GM04504 (cell line): ENCODE results near the gene ECI2.
"Not testable (repeated sequence)": the region's sequence is repeated elsewhere in the genome, so short reads cannot be mapped to it uniquely, and the experiment has no call there.

ENCODE experiments used
- DNase-seq: peaks from one replicate; pipeline ENCODE4 v3.0.0-alpha.2; 2012; ENCODE audit warnings: low read depth

Gene ECI2

DNA sequence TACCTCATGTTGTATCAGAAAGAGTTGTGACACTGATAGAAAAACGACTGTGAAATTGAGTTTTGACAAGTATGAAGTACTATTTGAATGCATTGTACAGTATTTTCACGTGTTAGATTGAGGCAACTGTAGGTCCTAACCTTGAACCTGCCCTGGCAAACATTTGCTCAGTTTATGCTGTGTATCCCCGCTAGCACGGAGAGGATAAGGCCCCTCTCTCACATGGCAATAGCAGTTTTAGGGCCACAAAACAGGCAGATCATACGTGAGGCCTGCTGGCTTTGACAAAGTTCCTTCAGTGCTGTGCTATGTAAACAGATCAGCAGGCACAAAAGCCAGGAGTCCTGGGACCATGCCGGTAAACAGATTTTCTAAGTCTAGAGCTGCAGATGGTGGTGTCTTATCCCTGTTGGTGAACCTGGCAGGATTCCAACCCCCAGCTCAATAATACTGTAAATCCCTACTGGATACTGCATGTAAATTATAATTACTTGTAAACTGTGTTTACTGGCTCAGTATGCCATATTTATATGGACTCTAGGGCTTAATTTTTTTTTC is 32.6 kb downstream of the ECI2 start:
- no peak for DNase-seq

DNA sequence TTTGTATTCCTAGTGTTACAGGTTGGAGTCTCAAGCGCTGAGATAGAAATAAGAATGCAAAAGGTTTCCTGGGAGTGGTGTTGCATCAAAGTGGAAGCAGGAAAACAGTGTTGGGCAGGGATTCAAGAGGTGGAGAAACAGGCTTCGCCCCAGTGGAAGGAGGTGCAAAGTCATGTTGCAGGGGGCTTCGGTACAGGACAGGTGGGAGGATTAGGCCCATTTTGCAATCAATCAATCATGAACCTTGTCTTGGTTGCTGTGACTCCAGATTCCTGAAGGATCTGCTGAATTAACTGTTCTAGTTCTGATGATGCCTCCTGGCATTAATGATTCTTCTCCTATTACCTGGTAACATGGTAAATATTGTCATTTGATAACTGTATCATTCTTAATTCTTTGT is 34.1 kb downstream of the ECI2 start:
- no peak for DNase-seq

DNA sequence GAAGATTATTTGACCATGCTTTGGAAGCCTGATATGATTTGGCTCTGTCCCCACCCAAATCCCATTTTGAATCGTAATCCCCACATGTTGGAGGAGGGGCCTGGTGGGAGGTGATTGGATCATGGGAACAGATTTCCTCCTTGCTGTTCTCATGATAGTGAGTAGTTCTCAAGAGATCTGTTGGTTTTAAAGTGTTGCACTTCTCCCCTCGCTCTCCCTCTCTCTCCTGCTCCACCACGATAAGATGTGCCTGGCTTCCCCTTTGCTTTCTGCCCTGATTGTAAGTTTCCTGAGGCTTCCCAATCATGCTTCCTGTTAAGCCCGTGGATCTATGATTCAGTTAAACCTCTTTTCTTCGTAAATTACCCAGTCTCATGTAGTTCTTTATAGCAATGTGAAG is 34.7 kb downstream of the ECI2 start:
- DNase-seq: no peak

DNA sequence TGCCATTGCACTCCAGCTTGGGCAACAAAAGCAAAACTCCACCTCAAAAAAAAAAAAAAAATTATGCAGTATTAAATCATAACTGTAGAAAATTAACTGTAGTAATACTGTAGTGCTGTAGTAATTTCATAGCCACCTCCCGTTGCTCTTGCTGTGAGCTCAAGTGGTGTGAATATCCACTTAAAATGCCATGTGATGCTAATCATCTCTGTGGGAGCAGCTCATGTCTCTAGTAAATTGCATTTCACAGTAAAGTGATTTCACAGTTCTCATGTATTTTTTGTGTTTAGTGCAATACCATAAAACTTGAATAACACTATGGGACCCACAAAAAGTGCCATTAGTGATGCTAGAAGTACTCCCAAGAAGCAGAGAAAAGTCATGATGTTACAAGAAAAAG is 42.1 kb downstream of the ECI2 start:
- no peak for DNase-seq

DNA sequence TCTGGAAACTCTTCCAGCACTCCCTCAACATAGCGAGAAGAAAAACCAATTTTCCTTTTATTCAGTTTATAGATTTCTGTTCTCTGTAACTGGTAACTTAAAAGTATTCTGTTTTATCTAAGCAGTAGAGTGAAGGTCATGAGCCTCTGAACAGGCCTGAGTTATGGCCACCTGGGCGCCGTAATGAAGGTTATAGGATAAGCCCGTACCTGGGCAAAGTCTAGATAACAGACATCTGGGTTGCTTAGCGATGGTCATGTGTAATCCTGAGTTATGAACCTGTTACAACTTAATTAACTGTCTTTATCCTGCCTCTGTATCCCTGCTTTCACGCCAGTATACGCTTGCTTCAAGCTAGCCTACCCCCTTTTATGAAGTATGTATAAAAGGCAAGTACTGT is 43.4 kb downstream of the ECI2 start:
- no peak for DNase-seq

DNA sequence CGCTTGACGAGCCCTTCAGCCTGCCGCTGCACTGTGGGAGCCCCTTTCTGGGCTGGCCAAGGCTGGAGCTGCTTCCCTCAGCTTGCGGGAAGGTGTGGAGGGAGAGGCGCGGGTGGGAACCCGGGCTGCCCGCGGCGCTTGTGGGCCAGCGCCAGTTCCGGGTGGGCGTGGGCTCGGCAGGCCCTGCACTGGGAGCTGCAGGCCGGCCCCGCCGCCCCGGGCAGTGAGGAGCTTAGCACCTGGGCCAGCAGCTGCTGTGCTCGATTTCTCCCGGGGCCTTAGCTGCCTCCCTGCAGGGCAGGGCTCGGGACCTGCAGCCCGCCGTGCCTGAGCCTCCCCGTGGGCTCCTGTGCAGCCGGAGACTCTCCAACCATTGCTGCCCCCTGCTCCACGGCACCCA is 45.3 kb downstream of the ECI2 start:
- not testable (repeated sequence) for DNase-seq

DNA sequence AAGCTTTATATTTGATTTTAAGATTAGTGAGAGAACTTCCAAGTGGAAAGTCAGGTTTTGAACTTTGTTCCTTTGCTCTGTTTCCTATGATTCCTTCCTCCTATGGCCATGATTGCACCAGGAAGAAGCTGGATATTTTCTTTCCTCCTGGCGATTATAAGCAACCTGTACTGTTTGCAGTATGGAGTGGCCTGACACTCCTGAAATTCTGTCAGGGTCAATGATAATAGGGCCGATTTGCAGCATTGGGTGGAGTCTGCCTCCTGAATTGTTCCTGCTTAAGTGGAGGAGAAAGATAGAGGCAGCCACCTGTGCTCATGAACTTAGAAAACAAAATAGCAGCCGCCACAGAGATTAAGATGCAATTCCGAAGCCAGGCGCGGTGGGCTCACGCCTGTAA is 46.7 kb downstream of the ECI2 start:
- no peak for DNase-seq

DNA sequence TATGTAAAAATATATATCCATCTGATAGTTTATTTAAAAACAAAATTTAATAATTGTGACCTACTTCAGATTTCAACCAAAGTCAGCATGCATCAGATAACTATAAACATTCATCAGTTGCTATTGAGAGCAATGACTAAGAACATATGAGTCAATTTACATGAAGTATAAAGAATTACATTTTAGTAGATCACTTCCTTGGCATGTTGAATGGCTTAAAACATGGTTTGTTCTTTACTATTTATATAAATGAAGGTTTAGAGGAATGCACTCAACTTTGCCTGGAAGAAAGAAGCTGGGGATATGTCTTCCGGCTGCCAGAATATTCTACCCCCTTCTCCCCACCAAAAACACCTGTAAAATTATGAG is 50.1 kb downstream of the ECI2 start:
- no peak for DNase-seq

DNA sequence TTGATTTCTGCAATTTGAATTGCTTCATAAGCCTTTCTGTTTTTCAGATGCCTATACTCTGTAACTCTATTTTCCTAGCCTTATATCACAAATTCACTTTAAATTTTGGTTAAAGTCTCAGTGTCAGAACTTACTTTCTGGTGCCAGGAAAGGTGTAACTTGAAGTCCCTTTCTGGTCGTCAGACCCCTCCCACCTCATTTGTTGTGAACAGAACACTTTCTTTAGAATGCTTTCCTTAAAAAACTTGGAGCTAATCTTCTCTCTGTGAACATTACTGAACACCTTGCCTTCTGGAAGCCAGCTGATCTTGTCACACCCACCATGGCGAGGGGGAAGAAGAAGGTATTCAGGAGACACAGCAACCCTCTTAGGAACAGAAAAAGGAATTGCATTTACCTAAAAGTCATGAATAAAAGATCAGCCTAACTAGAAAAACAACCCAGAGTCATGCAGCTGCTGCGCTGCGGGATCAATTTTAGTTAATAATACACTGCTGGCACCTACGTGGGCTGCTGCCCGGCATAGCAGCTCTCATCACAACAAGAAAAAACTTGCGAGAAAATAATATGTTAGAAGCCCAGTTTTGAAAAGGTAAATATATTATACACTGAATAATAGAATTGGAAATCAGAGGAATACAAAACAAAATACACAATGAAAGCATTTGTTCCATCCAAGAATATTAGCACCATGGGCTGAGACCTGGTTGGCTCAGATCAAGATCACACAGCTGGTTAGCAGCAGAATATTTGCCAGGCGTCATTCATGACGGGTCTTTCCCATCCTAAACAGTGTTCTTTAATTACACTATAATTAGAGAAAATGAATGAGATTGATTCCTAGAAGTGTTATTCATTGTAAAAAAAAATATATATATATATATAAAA is 50.7 kb downstream of the ECI2 start:
- no peak for DNase-seq

DNA sequence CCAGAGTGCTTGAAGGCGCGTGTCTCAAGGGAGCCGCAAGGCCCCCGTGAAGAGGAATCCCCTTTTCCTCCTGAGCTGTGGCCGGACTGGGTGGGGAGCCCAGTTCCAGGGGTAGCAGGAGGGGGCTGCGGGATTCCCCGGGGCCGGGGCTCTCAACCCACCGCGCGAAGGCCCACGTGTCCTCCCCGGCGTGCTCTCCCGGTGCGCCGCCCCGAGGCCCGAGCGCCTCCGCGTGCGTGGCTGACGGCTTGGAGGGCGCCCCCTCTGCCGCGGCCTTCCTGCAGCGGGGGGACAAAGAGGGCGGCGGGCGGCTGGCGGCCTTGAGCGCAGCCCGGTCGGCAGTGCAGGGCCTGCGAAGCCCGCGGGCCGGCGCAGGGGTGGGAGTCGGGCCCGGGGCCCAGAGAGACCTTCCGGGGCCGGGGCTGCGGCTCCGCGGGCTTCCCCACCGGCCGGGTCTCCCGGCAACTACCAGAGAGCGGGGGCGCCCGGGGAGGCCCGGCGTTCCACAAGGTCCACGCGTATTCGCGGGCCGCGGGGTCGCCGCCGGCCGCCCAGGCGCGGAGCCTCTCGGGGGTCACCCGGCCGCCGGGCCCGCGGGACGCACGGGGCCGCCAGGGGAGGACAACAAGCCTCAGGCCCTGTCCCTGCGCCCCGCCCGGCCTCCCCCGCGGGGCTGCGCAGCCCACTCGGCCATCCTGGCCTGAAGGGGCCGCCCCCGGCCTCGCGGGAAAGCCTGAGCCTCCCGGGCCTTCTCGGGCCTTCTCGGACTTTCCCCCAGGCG is 56.5 kb downstream of the ECI2 start, which contains the start of gene FAM217A:
Gene FAM217A (minus strand): TSS at position 447 of the 781 bp plus-strand sequence. CDS start 1,723 bp downstream, outside the sequence.
- DNase-seq: no peak

DNA sequence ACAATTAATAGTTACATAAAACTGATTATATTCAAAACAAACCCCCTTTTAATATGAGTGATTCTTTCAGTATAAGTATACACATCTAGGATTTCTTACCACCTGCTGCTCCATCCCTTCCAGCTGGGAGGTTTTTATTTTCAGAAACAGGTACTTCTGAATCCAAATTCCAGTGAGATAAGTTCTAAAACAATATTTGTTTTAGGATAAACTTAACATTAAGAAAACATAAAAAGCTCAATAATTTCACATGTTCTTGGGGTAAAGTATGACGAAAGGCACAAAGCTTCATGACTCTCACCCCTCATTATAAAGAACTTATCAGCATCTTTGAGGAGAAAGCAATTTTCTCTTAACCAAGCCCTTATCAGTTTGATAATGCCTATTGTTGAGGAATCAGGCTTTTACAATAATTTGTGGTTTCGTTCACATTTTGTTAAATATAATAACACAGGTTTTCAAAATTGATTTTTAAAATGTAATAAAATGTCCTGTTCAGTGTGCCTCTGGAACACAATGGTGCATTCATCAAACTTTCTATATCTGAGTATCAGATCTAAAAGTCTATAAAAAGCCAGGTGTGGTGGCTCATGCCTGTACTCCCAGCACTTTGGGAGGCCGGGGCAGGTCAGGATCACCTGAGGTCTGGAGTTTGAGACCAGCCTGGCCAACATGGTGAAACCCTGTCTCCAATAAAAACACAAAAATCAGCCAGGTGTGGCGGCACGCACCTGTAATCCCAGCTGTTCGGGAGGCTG is 60.7 kb downstream of the ECI2 start:
- DNase-seq: no peak

DNA sequence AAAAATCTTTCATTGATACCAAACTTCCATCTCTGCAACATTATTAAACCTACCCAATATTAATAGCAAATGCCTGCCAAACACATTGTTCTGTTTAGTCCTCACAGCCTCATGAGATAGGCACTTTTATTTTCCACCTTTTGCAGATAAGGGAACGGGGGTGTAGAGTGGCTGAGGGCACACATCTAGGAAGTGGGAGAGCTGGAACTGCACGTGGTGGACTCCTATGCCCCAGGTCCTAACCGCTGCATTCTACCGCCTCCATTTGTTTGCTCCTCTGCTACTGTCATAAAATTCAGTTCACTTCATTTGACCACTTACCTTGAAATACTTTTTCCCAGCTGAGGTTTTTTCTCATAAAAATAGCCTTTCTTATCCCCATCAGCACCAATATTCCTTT is 64.0 kb downstream of the ECI2 start:
- DNase-seq: no peak

DNA sequence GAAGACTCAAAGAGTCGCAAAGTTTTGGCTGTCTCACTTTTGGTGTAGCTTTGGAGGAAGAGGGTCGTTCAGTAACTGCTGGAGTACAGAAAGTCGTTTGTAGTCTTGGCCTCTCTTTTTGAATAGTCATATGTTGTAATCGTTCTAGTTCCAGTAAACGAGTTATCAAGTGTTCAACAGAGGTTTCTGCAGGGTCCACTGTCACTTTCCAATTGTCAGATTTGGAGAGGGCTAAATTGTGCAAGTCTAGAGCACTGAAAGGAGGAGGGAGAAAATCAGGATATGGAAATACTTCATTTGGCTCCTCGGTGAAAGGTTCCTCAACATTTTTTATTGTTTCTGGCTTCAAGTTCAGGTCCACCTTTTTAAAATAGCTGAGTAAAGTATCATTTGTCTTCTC is 66.2 kb downstream of the ECI2 start:
- DNase-seq: no peak

DNA sequence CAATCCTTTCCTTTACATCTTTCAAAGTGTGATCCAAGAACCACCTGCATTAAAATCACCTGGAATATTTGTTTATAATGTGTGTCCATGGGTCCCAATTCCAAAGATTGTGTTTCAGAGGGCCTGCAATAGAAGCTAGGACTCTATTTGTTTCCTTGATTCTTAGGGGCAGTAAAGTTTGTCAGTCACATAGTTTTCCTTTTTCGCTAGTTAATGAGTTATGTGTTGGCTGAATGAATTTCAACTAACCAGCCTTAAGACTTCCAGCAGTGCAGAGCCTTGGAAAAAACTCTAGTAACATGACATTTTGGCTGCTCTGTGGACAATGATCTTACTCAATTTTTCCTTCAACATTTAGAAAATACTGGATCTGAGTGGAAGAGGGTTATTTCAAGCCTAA is 67.7 kb downstream of the ECI2 start:
- DNase-seq: no peak

DNA sequence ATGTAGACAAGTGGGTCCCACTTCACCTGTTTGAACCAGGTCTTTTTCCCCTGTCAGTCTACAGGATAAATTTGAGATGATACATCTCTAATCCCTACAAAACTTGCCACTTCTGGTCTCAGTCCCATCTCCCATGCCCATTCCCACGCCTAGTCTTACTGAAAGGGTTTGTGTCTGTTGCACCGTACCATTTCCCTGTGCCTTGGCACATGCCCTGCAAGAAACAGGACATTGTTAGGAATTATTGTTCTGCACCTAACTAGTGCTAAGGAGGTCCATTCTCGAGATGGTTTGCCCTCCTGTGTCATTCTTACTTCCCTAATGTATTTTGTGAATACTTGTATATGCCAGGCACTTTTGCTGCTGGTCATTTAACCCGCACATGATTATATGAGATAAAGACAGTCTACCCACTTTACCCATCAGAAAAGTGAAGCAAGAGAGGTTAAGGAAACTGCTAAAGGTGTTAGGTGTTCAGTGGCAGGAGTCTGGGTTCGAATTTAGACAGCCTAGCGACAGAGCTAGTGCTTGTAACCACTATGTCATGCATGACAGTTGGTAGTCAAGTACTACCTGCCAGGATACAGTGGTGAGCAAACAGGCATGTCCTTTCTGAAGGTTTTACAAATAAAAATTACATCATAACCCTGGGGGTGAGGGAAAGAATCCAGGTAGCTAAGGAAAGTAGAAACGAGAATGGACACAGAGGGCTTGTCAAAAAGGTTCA is 69.2 kb downstream of the ECI2 start:
- DNase-seq: no peak
